K562 (cell line): ENCODE measurements around the gene MDFIC. TPM values are rescaled to one million over a fixed set of nuclear protein-coding genes. Genes with fewer than 3 reads are reported as not detected.

Source experiments
- ATAC-seq: fragments of 200-7000 bp; cut with Tn5 transposase; 3 replicates; pipeline ENCODE4 v1.9.1; 2020; ENCODE audit warnings: moderate library complexity
- BruUV-seq: library from RNA; stranded (reverse); fragments of 400-500 nt; replicated peaks from 2 replicates; lab custom pipeline; 2021; lab: Mats Ljungman, UMichigan
- CTCF ChIA-PET: fragments of 300-600 bp; formaldehyde crosslinking; extraction: SDS; loops from one replicate; lab custom pipeline; 2021; ENCODE audit warnings: low intra/inter-chr PET ratio; lab: Yijun Ruan, JAX
- POLR2A ChIA-PET: fragments of 300-600, 350-650 bp; sonication (Branson Sonifier 250); formaldehyde crosslinking; extraction: SDS; loops from one replicate; lab custom pipeline; 2021; ENCODE audit warnings: antibody characterized with exemption, inconsistent platforms; lab: Yijun Ruan, JAX
- DNase-seq, 4 experiments: peaks; one replicate each; pipeline versions ENCODE4 v3.0.0 to v3.0.0-alpha.2; 2011 to 2018; ENCODE audit warnings: low spot score in 3 of 4, mixed read lengths in 3 of 4; ENCODE audit errors: extremely low read depth in 1 of 4
- FAIRE-seq: peaks from 2 replicates; lab custom pipeline; 2011; peaks lifted over from hg19 to GRCh38; lab: Jason Lieb, UNC
- H2AFZ ChIP-seq: 2 replicates; pipeline ENCODE4 v1.6.0; 2011; ENCODE audit warnings: low read depth, low read length, control low read depth, inconsistent platforms
- H3K27ac ChIP-seq: fragments of 200-600 bp; 3 replicates; pipeline ENCODE4 v1.8.0; 2011; ENCODE audit warnings: low read depth, mild to moderate bottlenecking, control low read depth, inconsistent platforms, low read length, moderate library complexity, mixed read lengths; ENCODE audit errors: extremely low read depth
- H3K27me3 ChIP-seq, 2 experiments: fragments of 300-600 bp in 1 of 2; 2 replicates in 1 of 2; 3 replicates in 1 of 2; pipeline versions ENCODE4 v1.6.0 to v1.8.0; 2011; ENCODE audit warnings: inconsistent platforms in 2 of 2, low read length in 2 of 2, mild to moderate bottlenecking in 1 of 2, mixed read lengths in 1 of 2, moderate library complexity in 1 of 2; ENCODE audit not compliant: control insufficient read depth in 2 of 2, insufficient read depth in 2 of 2
- H3K36me3 ChIP-seq: fragments of 300-600 bp; 3 replicates; pipeline ENCODE4 v1.8.0; 2011; ENCODE audit warnings: mild to moderate bottlenecking, low read length, inconsistent platforms; ENCODE audit not compliant: control insufficient read depth, insufficient read depth
- H3K4me1 ChIP-seq, 2 experiments: fragments of 200-600 bp in 1 of 2; replicated peaks in 1 of 2; 2 replicates in 1 of 2; 3 replicates in 1 of 2; pipeline versions ENCODE4 v1.5.1 to v1.8.0; 2011; ENCODE audit warnings: inconsistent platforms in 2 of 2, low read length in 2 of 2, mild to moderate bottlenecking in 1 of 2, mixed read lengths in 1 of 2, moderate library complexity in 1 of 2; ENCODE audit not compliant: control insufficient read depth in 2 of 2, insufficient read depth in 2 of 2
- H3K4me2 ChIP-seq: 2 replicates; pipeline ENCODE4 v1.6.1; 2011; ENCODE audit warnings: low read length, control low read depth, inconsistent platforms, mixed read lengths; ENCODE audit not compliant: insufficient read depth
- H3K4me3 ChIP-seq: fragments of 200-600 bp; sonication (generic), shearing (Covaris generic); 2 replicates; pipeline ENCODE4 v1.5.1; 2016; ENCODE audit warnings: control low read depth, inconsistent platforms
- H3K79me2 ChIP-seq: fragments of 200-600 bp; 3 replicates; pipeline ENCODE4 v1.8.0; 2011; ENCODE audit warnings: low read length, inconsistent platforms; ENCODE audit not compliant: control insufficient read depth, insufficient read depth
- H3K9ac ChIP-seq, 2 experiments: 2 replicates each; pipeline versions ENCODE4 v1.6.0 to v1.6.1; 2011; ENCODE audit warnings: low read depth in 2 of 2, low read length in 2 of 2, control low read depth in 1 of 2, inconsistent platforms in 1 of 2, mild to moderate bottlenecking in 1 of 2, mixed read lengths in 1 of 2; ENCODE audit not compliant: insufficient read depth in 1 of 2
- H3K9me1 ChIP-seq: one replicate; pipeline ENCODE4 v1.6.0; 2011; ENCODE audit warnings: inconsistent platforms, mild to moderate bottlenecking, low read length, moderate library complexity; ENCODE audit not compliant: control insufficient read depth, insufficient read depth
- H3K9me3 ChIP-seq: replicated peaks from 2 replicates; pipeline ENCODE4 v1.5.1; 2011; ENCODE audit warnings: low read depth, low read length, inconsistent platforms; ENCODE audit not compliant: control insufficient read depth, insufficient read depth
- H4K20me1 ChIP-seq: replicated peaks from 2 replicates; pipeline ENCODE4 v1.6.1; 2011; ENCODE audit warnings: low read length, inconsistent platforms, mixed read lengths; ENCODE audit not compliant: control insufficient read depth, insufficient read depth
- CC2D1A ChIP-seq: fragments of 450-650 bp; IDR thresholded peaks from 2 replicates; pipeline ENCODE4 v1.6.1; 2017; ENCODE audit warnings: mild to moderate bottlenecking
- CHD2 ChIP-seq: IDR thresholded peaks from 2 replicates; pipeline ENCODE4 v1.6.1; 2011; ENCODE audit warnings: low read depth, low read length
- EHMT2 ChIP-seq: fragments of 450-650 bp; IDR thresholded peaks from 2 replicates; pipeline ENCODE4 v1.6.1; 2018; ENCODE audit warnings: antibody characterized with exemption
- FOXA1 ChIP-seq: fragments of 450-650 bp; IDR thresholded peaks from 2 replicates; pipeline ENCODE4 v1.6.1; 2016; ENCODE audit warnings: mild to moderate bottlenecking, borderline replicate concordance
- FUS ChIP-seq: fragments of 200-400 bp; formaldehyde crosslinking; optimal IDR thresholded peaks from 2 replicates; pipeline ENCODE3; 2017; ENCODE audit warnings: low read depth, low read length
- JUNB ChIP-seq: fragments of 450-650 bp; formaldehyde crosslinking; conservative IDR thresholded peaks from 2 replicates; pipeline ENCODE4 v1.4.0; 2020; ENCODE audit warnings: mild to moderate bottlenecking
- L3MBTL2 ChIP-seq: fragments of 450-650 bp; IDR thresholded peaks from 2 replicates; pipeline ENCODE4 v1.6.1; 2016; ENCODE audit warnings: mild to moderate bottlenecking, moderate library complexity
- LARP7 ChIP-seq: fragments of 450-650 bp; IDR thresholded peaks from 2 replicates; pipeline ENCODE4 v1.6.1; 2016
- PML ChIP-seq: IDR thresholded peaks from 2 replicates; pipeline ENCODE4 v1.6.1; 2012; ENCODE audit warnings: low read length, inconsistent platforms
- SP2 ChIP-seq: IDR thresholded peaks from 2 replicates; pipeline ENCODE4 v1.6.1; 2011; ENCODE audit warnings: mild to moderate bottlenecking, low read depth, low read length, moderate library complexity; ENCODE audit not compliant: poor library complexity, severe bottlenecking; ENCODE audit errors: extremely low read depth
- XRCC4 ChIP-seq: IDR thresholded peaks from one replicate; pipeline ENCODE4 v1.6.1; 2011; ENCODE audit not compliant: insufficient read depth, insufficient read length; ENCODE audit errors: extremely low read depth
- ZFPM2 ChIP-seq: fragments of 250-450 bp; sonication (Bioruptor Pico); IDR thresholded peaks from 2 replicates; pipeline ENCODE4 v1.5.1; 2022; ENCODE audit warnings: mild to moderate bottlenecking
- ZNF316 ChIP-seq: fragments of 450-650 bp; IDR thresholded peaks from 2 replicates; pipeline ENCODE4 v1.6.1; 2016
- ZNF347 ChIP-seq: fragments of 450-650 bp; formaldehyde crosslinking; IDR thresholded peaks from 2 replicates; pipeline ENCODE4 v1.4.0; 2020; ENCODE audit warnings: low read depth, mild to moderate bottlenecking, moderate library complexity
- ZNF644 ChIP-seq: fragments of 200-800 bp; sonication (Bioruptor generic); IDR thresholded peaks from 2 replicates; pipeline ENCODE4 v1.6.1; 2016; ENCODE audit warnings: low read depth, missing genetic modification characterization, missing compliant biosample characterization
- WGBS: fragments of 100-300 bp; shearing (Covaris generic); methylation state at CpG from one replicate; pipeline ENCODE4 v1.1.6; 2016; ENCODE audit warnings: low coverage, mixed read lengths; ENCODE audit not compliant: insufficient coverage; ENCODE audit errors: missing lambda C conversion rate; 5-methylcytosine and 5-hydroxymethylcytosine counted together
- in situ Hi-C: fragments of 300-500 bp; cut with MboI; formaldehyde crosslinking; loops from 4 replicates; pipeline ENCODE4 v1.15.0; 2018; ENCODE audit warnings: inconsistent platforms, mixed read lengths
- intact Hi-C: fragments of 100-400 bp; cut with micrococcal nuclease; formaldehyde crosslinking; loops from 2 replicates; pipeline ENCODE4 v1.14.2; 2022
- polyA plus RNA-seq, 8 experiments: library from polyadenylated mRNA; depleted of rRNA in 4 of 8; stranded (reverse) in 5 of 8; unstranded in 3 of 8; fragments of >200 nt; fragmentation: Nextera tagmentation in 2 of 8; fragmentation: Illumina TruSeq in 1 of 8; extraction: Ambion mirVana in 2 of 8; extraction: Trizol in 1 of 8; gene quantifications; 2 replicates each; pipeline versions ENCODE4 v1.2.1 to v1.2.3, GENCODE V29; 2011 to 2014; ENCODE audit warnings: inconsistent platforms in 1 of 8, missing spikeins in 1 of 8
- total RNA-seq, 7 experiments: library from RNA; depleted of rRNA in 6 of 7; stranded (reverse); fragments of >200 nt in 6 of 7; fragmentation: Illumina TruSeq in 2 of 7; extraction: Trizol in 2 of 7; gene quantifications; 2 replicates each; pipeline versions ENCODE4 v1.2.1 to v1.2.3, GENCODE V29; 2011 to 2021; ENCODE audit warnings: low replicate concordance in 1 of 7
- TF ChIP-seq, protein P1 (sequence below): sonication (generic); formaldehyde crosslinking; IDR thresholded peaks from 2 replicates; pipeline ENCODE4 v1.8.1; 2022; ENCODE audit warnings: missing genetic modification reagents
- TF ChIP-seq, protein P2 (sequence below), 2 experiments: fragments of 450-650 bp; IDR thresholded peaks; 2 replicates each; pipeline ENCODE4 v1.6.1; 2016
- TF ChIP-seq, protein P3 (sequence below): fragments of 250-450 bp; sonication (Bioruptor Pico); IDR thresholded peaks from 2 replicates; pipeline ENCODE4 v1.4.0; 2020

The MDFIC gene
- total and polyA plus RNA-seq, 9 of the 15 experiments (the other 6 are each of a cell fraction or from before 2014, with no cell fraction given): 0.13 to 0.24 TPM; not detected in 7

DNA sequence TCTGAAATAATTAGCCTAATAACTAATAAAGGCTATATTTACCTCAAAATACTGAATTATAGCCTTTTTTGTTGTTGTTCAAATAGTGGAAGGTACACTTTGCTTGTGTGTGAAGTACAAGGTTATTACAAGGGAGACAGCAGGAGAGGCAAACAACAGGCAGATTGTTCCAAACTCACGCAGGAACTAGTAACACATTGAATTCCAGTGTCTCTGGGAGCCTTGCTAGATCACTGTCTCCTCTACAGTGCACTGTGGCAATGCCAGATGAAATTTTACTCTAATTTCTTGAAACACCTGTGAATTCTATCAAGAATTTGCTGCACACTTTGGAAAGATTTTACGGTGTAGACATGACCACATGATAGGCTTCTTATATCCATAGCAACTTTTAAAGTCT is 112.6 kb downstream of the MDFIC start (continued):
- TF ChIP-seq, protein P1, sequence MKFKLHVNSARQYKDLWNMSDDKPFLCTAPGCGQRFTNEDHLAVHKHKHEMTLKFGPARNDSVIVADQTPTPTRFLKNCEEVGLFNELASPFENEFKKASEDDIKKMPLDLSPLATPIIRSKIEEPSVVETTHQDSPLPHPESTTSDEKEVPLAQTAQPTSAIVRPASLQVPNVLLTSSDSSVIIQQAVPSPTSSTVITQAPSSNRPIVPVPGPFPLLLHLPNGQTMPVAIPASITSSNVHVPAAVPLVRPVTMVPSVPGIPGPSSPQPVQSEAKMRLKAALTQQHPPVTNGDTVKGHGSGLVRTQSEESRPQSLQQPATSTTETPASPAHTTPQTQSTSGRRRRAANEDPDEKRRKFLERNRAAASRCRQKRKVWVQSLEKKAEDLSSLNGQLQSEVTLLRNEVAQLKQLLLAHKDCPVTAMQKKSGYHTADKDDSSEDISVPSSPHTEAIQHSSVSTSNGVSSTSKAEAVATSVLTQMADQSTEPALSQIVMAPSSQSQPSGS (CRISPR knock-in tag): no peak
- TF ChIP-seq, protein P2, sequence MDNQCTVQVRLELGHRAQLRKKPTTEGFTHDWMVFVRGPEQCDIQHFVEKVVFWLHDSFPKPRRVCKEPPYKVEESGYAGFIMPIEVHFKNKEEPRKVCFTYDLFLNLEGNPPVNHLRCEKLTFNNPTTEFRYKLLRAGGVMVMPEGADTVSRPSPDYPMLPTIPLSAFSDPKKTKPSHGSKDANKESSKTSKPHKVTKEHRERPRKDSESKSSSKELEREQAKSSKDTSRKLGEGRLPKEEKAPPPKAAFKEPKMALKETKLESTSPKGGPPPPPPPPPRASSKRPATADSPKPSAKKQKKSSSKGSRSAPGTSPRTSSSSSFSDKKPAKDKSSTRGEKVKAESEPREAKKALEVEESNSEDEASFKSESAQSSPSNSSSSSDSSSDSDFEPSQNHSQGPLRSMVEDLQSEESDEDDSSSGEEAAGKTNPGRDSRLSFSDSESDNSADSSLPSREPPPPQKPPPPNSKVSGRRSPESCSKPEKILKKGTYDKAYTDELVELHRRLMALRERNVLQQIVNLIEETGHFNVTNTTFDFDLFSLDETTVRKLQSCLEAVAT (IDR thresholded peaks at IDR 0.05): no peak
- no peak for TF ChIP-seq XRCC4
- no peak for TF ChIP-seq FUS
- TF ChIP-seq, all 486 proteins: peak for 0

DNA sequence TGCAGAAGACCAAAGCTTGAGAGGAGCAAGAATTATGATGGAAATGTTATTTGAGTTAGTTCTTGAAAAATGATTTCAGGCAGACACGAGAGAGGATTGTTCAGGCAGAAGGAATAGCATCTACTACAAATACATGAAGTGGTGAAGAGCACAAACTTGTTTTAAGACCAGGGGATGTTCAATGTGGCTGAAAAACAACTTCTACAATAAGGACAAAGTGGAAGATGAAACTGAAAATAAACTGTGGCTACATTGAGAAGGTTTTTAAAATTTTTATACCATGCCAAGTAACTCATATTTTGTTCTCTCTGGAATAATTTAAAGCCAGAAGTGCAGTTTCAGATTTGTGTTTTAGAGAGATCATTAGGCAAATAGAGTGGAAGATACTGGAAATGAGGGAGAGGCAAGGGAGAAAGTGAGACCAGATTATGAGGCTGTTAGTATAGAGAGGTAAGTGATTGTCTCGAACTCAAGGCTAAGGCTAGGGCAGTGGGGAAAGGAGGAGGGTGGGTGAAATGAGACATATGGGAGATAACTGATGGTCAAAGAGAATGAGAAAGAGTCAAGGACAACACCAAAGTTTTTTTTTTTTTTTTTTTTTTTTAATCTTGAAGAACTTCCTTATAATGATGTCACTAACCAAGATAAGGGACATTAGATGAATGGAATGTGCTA is 115.4 kb downstream of the MDFIC start:
- no peak for FAIRE-seq
- no peaks in the 10 kb centered on the region for H3K36me3 ChIP-seq
- ChIA-PET CTCF (no interaction called here), POLR2A (no interaction called here)
- H4K20me1 ChIP-seq: no peaks in the 10 kb centered on the region
- no peak for ATAC-seq
- BruUV-seq: no TSS peak
- no peak overlapping the region for H3K4me2 ChIP-seq
- no peak for DNase-seq
- no peak overlapping the region for H3K4me3 ChIP-seq
- no peak overlapping the region for H2AFZ ChIP-seq
- H3K27ac ChIP-seq: no peak overlapping the region
- intact Hi-C loops: no loop called here
- H3K9ac ChIP-seq: no peak overlapping the region
- H3K79me2 ChIP-seq: no peaks in the 10 kb centered on the region
- WGBS: 0% methylated on average over 2 of the region's 2 CpGs
- H3K4me1 ChIP-seq: no peaks in the 10 kb centered on the region
- no peaks in the 10 kb centered on the region for H3K27me3 ChIP-seq
- no peaks in the 10 kb centered on the region for H3K9me1 ChIP-seq
- in situ Hi-C loops: no loop called here
- 0 out of 2 replicates have a peak, but pooled peaks cover 2% of the 10 kb centered on the region for H3K9me3 ChIP-seq
- TF ChIP-seq ZNF316 (no peak), FOXA1 (no peak), ZNF644 (no peak), SP2 (no peak), ZNF347 (no peak), CC2D1A (no peak), L3MBTL2 (no peak), JUNB (no peak), EHMT2 (no peak), PML (no peak), LARP7 (no peak), FUS (no peak), ZFPM2 (CRISPR knock-in tag) (no peak), CHD2 (no peak)
- TF ChIP-seq, protein P3, sequence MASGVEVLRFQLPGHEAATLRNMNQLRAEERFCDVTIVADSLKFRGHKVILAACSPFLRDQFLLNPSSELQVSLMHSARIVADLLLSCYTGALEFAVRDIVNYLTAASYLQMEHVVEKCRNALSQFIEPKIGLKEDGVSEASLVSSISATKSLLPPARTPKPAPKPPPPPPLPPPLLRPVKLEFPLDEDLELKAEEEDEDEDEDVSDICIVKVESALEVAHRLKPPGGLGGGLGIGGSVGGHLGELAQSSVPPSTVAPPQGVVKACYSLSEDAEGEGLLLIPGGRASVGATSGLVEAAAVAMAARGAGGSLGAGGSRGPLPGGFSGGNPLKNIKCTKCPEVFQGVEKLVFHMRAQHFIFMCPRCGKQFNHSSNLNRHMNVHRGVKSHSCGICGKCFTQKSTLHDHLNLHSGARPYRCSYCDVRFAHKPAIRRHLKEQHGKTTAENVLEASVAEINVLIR (CRISPR knock-in tag): no peak
